Measurements from ENCODE around the gene CBL. TPM values are rescaled to one million over a fixed set of nuclear protein-coding genes. Genes with fewer than 3 reads are reported as not detected.

The CBL gene
- total and polyA plus RNA-seq, 2 experiments from 2014 or later: 6.5 to 18.3 TPM

- TF ChIP-seq, protein P1, sequence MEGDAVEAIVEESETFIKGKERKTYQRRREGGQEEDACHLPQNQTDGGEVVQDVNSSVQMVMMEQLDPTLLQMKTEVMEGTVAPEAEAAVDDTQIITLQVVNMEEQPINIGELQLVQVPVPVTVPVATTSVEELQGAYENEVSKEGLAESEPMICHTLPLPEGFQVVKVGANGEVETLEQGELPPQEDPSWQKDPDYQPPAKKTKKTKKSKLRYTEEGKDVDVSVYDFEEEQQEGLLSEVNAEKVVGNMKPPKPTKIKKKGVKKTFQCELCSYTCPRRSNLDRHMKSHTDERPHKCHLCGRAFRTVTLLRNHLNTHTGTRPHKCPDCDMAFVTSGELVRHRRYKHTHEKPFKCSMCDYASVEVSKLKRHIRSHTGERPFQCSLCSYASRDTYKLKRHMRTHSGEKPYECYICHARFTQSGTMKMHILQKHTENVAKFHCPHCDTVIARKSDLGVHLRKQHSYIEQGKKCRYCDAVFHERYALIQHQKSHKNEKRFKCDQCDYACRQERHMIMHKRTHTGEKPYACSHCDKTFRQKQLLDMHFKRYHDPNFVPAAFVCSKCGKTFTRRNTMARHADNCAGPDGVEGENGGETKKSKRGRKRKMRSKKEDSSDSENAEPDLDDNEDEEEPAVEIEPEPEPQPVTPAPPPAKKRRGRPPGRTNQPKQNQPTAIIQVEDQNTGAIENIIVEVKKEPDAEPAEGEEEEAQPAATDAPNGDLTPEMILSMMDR (IDR thresholded peaks at IDR 0.05; ENCODE audit: low read depth, low read length): no peak
- H3K36me3 ChIP-seq: peaks cover 28% of the 10 kb centered on the region
- H3K27ac ChIP-seq: no peak overlapping the region
Measured at GRCh38 chr11:119277660-119278059, 71.5 kb downstream of the CBL start.

DNA sequence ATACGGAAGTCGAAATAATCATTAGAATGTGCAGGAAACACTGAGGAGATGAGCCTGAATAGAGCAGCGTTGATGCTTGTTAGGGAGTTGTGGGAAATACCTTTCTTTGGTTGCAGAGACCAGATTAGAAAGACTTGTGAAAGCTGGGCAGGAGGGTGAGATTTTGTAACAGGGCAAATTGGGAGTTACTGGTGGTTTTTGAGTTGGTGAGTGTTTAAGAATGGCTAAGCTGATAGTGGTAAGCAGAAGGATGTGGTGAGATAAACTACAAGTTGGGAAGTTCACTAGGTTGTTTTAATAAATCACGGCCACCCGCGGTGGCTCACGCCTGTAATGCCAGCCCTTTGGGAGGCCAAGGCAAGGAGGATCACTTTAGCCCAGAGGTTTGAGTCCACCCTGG lies 76.4 kb downstream of the CBL start:
- peaks cover 10% of the 10 kb centered on the region for H3K4me1 ChIP-seq (ENCODE audit: low read depth)
- no peaks in the 10 kb centered on the region for H3K9me3 ChIP-seq (ENCODE audit: low read depth)
- no peaks in the 10 kb centered on the region for H3K27me3 ChIP-seq
- peak in 1 of 2 donors; percentile 77 for DNase-seq (ENCODE audit: low read depth in 1 of 2, low spot score in 1 of 2)
- peaks cover 26% of the 10 kb centered on the region for H3K36me3 ChIP-seq
- TF ChIP-seq, protein P1 (IDR thresholded peaks at IDR 0.05; ENCODE audit: low read depth, low read length): no peak
- no peak overlapping the region for H3K27ac ChIP-seq
- H3K4me3 ChIP-seq: no peak overlapping the region

More at GRCh38 chr11:119277660-119278059, 71.5 kb downstream of the CBL start:
- Histone ChIP-seq H3K4me1 (ENCODE audit: low read depth) (no peaks in the 10 kb centered on the region), H3K9me3 (ENCODE audit: low read depth) (no peaks in the 10 kb centered on the region), H3K4me3 (no peak overlapping the region), H3K27me3 (no peaks in the 10 kb centered on the region)
- no peak for DNase-seq (ENCODE audit: low read depth in 1 of 2, low spot score in 1 of 2)

DNA sequence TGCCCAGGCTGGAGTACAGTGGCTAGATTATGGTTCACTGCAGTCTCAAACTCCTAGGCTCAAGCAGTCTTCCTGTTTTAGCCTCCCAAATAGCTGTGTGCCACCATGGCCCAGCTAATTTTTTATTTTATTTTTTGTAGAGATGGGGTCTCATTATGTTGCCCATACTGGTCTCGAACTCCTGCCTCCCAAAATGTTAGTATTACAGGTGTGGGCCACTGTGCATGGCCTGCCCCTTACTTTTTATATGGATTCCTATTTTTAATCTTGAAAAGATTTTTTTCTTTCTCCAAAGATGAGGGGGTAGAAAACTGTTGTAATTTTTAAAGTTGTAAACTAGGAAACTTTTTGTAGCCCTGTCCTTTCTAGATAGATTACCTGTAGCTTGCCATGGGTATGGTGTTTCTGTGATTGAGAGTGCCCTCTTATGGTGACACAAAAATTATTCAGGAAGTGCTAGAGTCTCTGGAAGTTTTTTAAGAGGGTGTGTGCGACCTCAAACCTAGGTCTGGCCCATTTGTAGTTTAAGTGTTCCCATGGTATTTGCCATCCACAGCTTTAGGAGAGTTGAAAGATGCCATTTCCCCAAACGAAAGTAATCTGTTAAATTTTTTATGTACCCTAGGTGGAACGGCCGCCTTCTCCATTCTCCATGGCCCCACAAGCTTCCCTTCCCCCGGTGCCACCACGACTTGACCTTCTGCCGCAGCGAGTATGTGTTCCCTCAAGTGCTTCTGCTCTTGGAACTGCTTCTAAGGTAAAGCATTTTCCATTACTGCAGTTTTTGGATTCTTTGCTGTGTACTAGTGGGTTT lies 78.4 kb downstream of the CBL start:
- Histone ChIP-seq H3K27me3 (no peaks in the 10 kb centered on the region), H3K27ac (peak overlapping the region; percentile 78), H3K36me3 (peaks cover 26% of the 10 kb centered on the region), H3K4me1 (ENCODE audit: low read depth) (peaks cover 10% of the 10 kb centered on the region), H3K4me3 (no peak overlapping the region), H3K9me3 (ENCODE audit: low read depth) (no peaks in the 10 kb centered on the region)
- TF ChIP-seq, protein P1 (IDR thresholded peaks at IDR 0.05; ENCODE audit: low read depth, low read length): peak; percentile 45
- peak; percentile 50 to 55 for DNase-seq (ENCODE audit: low read depth in 1 of 2, low spot score in 1 of 2)

DNA sequence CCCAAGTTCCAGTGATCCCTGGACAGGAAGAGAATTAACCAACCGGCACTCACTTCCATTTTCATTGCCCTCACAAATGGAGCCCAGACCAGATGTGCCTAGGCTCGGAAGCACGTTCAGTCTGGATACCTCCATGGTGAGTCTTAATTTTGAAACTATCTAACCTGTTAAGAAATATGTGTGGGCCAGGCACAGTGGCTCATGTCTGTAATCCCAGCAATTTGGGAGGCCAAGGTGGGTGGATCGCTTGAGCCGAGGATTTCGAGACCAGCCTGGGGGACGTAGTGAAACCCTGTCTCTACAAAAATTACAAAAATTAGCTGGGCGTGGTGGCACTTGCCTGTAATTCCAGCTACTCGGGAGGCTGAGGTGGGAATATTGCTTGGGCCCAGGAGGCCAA lies 79.3 kb downstream of the CBL start:
- H3K4me3 ChIP-seq: no peak overlapping the region
- no peaks in the 10 kb centered on the region for H3K9me3 ChIP-seq (ENCODE audit: low read depth)
- peaks cover 10% of the 10 kb centered on the region for H3K4me1 ChIP-seq (ENCODE audit: low read depth)
- TF ChIP-seq, protein P1 (IDR thresholded peaks at IDR 0.05; ENCODE audit: low read depth, low read length): no peak
- no peak for DNase-seq (ENCODE audit: low read depth in 1 of 2, low spot score in 1 of 2)
- H3K27ac ChIP-seq: peak overlapping the region; percentile 78
- H3K36me3 ChIP-seq: peaks cover 26% of the 10 kb centered on the region
- H3K27me3 ChIP-seq: no peaks in the 10 kb centered on the region

DNA sequence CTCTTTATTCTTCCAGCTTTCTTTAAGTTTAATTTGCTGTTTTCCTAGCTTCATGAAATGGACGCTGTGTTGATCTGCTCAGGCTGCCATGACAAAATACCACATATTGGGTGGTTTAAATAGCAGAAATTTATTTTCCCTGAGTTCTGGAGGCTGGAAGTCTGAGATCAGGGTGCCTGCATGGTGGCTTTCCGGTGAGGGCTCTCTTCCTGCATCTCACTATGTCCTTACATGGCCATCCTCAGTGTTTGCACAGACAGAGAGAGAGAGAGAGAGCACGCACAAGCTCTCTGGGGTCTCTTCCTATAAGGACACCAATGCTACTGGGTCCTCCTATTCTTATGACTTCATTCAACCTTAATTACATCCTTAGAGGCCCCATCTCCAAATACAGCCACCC lies 82.1 kb downstream of the CBL start:
- no peak for DNase-seq (ENCODE audit: low read depth in 1 of 2, low spot score in 1 of 2)
- H3K36me3 ChIP-seq: peaks cover 30% of the 10 kb centered on the region
- H3K27me3 ChIP-seq: no peaks in the 10 kb centered on the region
- H3K4me1 ChIP-seq (ENCODE audit: low read depth): peaks cover 6% of the 10 kb centered on the region
- no peaks in the 10 kb centered on the region for H3K9me3 ChIP-seq (ENCODE audit: low read depth)
- no peak overlapping the region for H3K4me3 ChIP-seq
- TF ChIP-seq, protein P1 (IDR thresholded peaks at IDR 0.05; ENCODE audit: low read depth, low read length): no peak
- H3K27ac ChIP-seq: peak overlapping the region; percentile 66
